ENCODE measurements around the gene CENPF.

GRCh38 chr1:214694769-214695168 is 91.8 kb downstream of the CENPF start:
- TF ChIP-seq, protein P1, sequence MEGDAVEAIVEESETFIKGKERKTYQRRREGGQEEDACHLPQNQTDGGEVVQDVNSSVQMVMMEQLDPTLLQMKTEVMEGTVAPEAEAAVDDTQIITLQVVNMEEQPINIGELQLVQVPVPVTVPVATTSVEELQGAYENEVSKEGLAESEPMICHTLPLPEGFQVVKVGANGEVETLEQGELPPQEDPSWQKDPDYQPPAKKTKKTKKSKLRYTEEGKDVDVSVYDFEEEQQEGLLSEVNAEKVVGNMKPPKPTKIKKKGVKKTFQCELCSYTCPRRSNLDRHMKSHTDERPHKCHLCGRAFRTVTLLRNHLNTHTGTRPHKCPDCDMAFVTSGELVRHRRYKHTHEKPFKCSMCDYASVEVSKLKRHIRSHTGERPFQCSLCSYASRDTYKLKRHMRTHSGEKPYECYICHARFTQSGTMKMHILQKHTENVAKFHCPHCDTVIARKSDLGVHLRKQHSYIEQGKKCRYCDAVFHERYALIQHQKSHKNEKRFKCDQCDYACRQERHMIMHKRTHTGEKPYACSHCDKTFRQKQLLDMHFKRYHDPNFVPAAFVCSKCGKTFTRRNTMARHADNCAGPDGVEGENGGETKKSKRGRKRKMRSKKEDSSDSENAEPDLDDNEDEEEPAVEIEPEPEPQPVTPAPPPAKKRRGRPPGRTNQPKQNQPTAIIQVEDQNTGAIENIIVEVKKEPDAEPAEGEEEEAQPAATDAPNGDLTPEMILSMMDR (IDR thresholded peaks at IDR 0.05 in 4 of 5, conservative IDR thresholded peaks at IDR 0.05 in 1 of 5), result no peak
- TF ChIP-seq POLR2A (IDR thresholded peaks at IDR 0.05), result no peak
